ENCODE results near the gene EHMT1.

Gene EHMT1

DNA sequence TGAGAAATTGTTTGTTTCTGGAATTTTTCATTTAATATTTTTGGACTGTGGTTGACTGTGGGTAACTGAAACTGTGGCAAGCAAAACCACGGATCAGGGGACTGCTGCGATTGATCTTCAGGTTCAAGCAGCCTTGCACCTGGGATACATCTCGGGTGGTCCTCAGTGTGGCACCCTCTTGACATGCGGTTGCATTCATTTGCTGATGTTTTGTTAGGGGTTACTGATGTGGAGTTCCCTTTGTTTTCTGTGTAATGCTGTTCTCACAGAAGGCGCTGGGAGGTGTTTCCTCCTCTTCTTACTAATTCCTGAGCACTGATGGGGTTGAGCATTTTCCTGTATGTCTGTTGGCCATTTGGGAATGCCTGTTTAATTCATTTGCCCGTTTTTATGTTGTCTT lies 60.4 kb downstream of the EHMT1 start:
- no peak for ATAC-seq
- no peak overlapping the region for H3K27ac Mint-ChIP-seq
- H3K4me3 Mint-ChIP-seq: no peak overlapping the region
- no peak for DNase-seq (ENCODE audit: low spot score in 2 of 2)
- H3K36me3 Mint-ChIP-seq: peaks cover 36% of the 10 kb centered on the region
- peaks cover 55% of the 10 kb centered on the region for H3K4me1 Mint-ChIP-seq
- H3K9me3 Mint-ChIP-seq: no peaks in the 10 kb centered on the region

DNA sequence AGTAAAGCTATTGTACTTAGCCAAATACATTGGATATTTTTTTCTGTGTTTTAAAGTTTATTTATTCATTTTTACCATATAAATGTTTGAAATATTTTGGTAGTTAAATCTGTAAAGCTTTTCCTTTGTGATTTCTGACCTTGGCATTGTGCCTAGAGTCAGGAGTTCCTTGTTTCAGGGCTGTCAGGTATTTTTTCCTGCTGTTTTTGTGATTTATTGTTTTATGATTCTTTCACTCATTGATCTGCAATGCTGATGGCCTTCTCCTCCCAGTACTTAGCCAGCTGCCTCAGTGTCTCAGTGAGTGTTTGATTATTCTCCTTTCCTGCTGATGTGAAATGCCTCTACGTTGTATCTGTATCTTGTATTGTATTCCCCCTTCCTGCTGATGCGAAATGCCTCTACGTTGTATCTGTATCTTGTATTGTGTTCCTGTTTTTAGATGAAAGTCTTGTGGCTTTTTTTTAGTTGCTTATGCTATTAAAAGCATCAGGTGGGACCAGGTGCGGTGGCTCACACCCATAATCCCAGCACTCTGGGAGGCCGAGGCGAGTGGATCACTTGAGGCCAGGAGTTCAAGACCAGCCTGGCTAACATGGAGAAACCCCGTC lies 61.0 kb downstream of the EHMT1 start:
- DNase-seq (ENCODE audit: low spot score in 2 of 2): no peak
- Mint-ChIP-seq H3K9me3 (no peaks in the 10 kb centered on the region), H3K4me1 (peaks cover 50% of the 10 kb centered on the region), H3K4me3 (no peak overlapping the region), H3K27ac (peak overlapping the region; percentile 4), H3K36me3 (peaks cover 36% of the 10 kb centered on the region)
- no peak for ATAC-seq

DNA sequence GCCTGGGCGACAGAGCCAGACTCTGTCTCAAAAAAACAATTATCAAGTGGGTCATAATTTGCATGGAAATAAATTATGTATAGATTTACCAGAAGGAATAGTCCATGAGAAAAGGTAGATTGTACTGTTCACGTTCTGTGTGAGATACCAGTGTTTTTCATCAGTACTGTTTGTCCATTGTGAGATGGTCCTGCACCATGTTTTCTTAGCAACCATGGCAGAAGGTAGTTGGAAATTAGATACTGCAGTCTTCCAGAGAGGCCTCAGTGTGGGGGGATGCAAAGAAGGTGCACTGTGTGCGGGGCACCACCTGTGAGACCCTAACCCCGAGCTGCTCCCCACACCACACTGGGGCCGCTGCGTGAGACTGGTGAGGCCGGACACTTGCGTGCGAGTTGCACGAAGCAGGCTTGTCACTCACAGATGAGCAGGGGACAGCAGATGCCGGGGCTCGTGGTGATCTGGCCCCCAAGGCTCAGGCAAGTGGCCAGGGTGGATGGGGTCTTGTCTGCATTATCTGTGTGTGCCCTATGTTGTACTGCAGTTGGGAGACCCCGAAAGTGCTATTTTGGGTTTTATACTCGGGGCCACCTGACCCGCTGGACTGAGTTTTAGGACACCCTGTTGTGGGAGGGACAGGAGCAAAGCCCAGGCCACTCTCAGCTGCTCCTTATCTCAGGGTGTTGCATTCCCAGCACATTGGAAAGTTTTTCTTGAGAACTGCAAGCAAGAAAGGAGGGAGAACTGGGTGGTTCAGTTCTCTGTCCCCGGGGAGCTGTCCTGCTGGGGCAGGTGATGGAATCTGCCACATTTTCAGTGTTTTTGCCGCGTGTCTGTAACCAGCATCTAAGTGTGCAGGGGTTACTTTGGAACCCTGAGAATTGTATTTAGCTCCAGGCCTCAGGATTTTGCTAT lies 61.9 kb downstream of the EHMT1 start:
- no peak for ATAC-seq

DNA sequence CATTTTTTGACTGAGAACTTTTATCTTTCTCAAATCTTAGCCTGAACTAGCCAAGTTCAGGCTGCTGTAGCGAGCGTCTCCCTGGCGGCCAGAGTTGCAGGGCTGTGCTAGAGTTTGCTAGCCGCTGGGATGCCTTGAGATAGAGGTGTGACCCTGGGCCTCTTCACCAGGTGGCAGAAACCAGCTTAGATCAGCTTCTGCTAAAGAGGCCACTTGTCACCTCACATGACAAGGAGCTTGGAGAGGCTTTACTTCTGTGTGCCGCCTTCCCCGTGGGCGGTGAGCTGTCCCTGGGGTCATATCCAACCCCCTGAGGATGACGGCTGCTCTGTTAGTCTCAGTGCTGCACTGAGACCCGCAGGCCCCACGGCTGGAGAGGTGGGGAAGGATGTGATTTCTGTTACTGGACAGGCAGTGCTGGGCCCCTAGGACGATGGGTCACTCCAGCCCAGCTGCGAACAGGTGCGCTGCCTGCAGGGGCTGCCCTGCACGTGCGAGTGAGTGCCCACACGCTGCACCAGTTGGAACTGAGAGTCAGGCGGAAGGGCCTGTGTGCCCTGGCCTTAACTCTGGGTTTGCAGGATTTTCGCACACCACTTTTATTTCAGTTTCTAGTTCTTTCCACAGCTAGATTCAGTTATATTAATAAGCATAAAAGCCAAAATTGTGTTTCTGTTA lies 63.8 kb downstream of the EHMT1 start:
- H3K36me3 Mint-ChIP-seq: peaks cover 24% of the 10 kb centered on the region
- ATAC-seq (no peak), DNase-seq (ENCODE audit: low spot score in 2 of 2) (no peak)
- no peaks in the 10 kb centered on the region for H3K9me3 Mint-ChIP-seq
- H3K4me3 Mint-ChIP-seq: no peak overlapping the region
- H3K4me1 Mint-ChIP-seq: peaks cover 62% of the 10 kb centered on the region
- H3K27ac Mint-ChIP-seq: no peak overlapping the region

More for the DNA sequence above, 61.9 kb downstream of the EHMT1 start:
- Mint-ChIP-seq H3K36me3 (peaks cover 36% of the 10 kb centered on the region), H3K4me3 (no peak overlapping the region), H3K4me1 (peaks cover 52% of the 10 kb centered on the region), H3K9me3 (no peaks in the 10 kb centered on the region), H3K27ac (peak overlapping the region; percentile 4)
- no peak for DNase-seq (ENCODE audit: low spot score in 2 of 2)

DNA sequence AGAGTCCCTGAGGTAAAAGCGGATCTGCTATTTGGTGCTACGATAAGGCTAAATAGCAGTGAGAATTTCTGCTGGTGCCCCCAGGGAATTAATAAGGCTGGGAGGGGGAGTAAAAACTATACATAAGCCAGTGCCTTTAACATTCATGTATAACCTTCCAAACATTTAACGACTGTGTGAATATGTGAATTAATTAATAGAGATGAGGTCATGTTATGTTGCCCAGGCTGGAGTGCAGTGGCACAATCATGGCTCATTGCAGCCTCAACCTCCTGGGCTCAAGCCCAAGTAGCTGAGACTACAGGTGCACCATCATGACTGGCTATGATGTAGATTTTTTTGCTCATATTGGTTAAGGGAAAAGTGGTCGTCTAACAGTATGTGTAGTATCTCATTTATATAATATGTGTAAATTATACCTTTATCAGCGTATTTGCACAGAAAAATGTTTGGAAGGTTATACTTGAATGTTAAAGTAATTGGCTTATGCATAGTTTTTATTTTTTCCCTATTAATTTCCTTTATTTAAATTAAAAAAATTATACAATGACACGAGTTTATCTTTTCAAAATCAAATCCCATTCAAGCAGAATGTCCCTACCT lies 64.6 kb downstream of the EHMT1 start:
- DNase-seq (ENCODE audit: low spot score in 2 of 2): no peak
- Mint-ChIP-seq H3K4me3 (no peak overlapping the region), H3K9me3 (no peaks in the 10 kb centered on the region), H3K36me3 (peaks cover 16% of the 10 kb centered on the region), H3K27ac (no peak overlapping the region), H3K4me1 (peaks cover 60% of the 10 kb centered on the region)
- ATAC-seq: no peak

DNA sequence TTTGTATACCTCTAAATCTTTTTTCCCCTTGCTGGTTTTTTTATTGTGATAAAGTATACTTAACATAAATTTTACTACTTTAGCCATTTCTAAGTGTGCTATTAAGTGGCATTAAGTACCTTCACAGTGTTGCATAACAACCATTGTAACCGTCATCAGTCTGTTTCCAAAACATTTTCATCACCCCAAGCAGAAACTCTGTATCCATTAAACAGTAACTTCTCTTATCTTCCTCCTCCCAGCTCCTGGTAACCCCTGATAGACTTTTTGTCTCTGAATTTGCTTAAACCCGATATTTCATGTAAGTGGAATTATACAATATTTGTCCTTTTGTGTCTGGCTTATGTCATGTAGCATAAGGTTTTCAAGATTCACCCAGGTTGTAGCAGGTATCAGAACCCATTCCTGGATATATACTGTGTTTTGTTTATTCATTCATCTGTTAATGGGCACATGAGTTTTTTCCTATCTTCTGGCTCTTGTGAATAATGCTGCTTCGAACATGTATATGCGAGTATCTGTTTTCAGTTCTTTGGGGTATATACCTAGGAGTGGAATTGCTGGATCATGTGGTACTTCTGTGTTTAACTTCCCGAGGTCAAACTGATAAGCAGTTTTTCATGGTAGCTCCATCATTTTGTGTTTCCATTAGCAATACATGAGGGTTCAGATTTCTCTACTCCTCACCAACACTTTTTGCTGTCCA lies 66.4 kb downstream of the EHMT1 start:
- Mint-ChIP-seq H3K4me3 (no peak overlapping the region), H3K27ac (no peak overlapping the region), H3K4me1 (peaks cover 61% of the 10 kb centered on the region), H3K36me3 (peaks cover 11% of the 10 kb centered on the region), H3K9me3 (no peaks in the 10 kb centered on the region)
- DNase-seq (ENCODE audit: low spot score in 2 of 2) (no peak), ATAC-seq (no peak)

DNA sequence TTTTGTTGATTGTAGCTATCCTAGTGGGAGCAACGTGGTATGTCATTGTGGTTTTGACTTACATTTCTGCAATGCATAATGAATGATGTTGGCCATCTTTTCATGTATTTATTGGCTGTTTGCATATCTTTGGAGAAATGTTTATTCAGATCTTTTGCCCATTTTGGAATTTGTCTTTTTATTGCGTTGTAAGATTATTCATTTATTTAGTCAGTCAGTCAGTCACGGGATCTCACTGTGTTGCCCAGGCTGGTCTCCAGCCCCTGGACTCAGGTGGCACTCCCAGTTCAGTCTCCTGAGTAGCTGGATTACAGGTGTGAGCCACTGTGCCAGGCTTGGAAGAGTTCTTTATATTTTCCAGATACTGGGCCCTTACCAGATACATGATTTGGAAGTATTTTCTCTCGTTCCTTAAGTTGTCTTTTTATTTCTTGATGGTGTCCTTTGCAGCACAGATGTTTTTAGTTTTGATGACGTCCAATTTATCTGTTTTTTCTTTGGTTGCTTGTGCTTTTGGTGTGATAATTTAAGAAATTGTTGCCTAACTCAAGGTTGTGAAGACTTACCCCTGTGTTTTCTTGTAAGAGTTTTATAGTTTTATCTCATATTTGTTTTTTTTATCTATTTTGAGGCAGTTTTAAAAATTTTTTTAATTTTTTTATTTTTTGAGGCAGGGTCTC lies 67.1 kb downstream of the EHMT1 start:
- H3K27ac Mint-ChIP-seq: no peak overlapping the region
- peaks cover 11% of the 10 kb centered on the region for H3K36me3 Mint-ChIP-seq
- DNase-seq (ENCODE audit: low spot score in 2 of 2) (no peak), ATAC-seq (no peak)
- H3K9me3 Mint-ChIP-seq: no peaks in the 10 kb centered on the region
- peaks cover 62% of the 10 kb centered on the region for H3K4me1 Mint-ChIP-seq
- no peak overlapping the region for H3K4me3 Mint-ChIP-seq

DNA sequence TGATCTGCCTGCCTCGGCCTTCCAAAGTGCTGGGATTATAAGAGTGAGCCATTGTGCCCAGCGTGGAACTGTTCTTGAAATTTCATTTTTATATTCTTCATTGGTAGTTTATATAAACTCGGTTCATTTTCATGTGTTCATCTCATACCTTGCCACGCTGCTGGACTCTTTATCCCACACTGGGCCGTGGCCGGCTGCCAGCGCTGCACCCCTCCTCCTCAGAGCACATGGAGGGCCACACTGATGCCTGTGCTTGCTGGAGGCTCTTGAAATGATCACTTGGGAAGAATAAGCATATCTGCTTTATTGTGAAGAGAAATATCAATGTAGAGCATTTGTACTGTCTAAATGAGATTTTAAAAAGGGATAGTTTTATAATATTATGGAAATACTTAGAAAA lies 69.5 kb downstream of the EHMT1 start:
- Mint-ChIP-seq H3K9me3 (no peaks in the 10 kb centered on the region), H3K4me3 (no peak overlapping the region), H3K36me3 (peaks cover 5% of the 10 kb centered on the region), H3K27ac (no peak overlapping the region), H3K4me1 (peaks cover 64% of the 10 kb centered on the region)
- no peak for DNase-seq (ENCODE audit: low spot score in 2 of 2)
- no peak for ATAC-seq

DNA sequence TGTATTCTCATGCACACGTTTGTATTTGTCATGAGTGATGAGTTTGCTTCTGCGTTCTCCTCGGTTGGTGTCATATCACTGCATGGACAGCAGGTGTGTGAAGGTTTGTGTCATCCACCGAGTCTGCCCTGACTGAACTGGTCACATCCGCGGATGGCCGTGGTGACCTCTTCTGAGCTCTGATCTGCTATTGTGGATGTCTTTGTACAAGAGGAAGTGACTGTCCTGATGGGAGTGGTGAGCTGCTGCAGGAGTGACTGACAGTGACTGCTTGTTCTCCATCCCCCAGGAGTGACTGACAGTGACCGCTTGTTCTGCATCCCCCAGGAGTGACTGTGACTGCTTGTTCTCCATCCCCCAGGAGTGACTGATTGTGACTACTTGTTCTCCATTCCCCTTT lies 69.9 kb downstream of the EHMT1 start:
- H3K27ac Mint-ChIP-seq: no peak overlapping the region
- H3K4me3 Mint-ChIP-seq: no peak overlapping the region
- DNase-seq (ENCODE audit: low spot score in 2 of 2): no peak
- peaks cover 60% of the 10 kb centered on the region for H3K4me1 Mint-ChIP-seq
- H3K9me3 Mint-ChIP-seq: no peaks in the 10 kb centered on the region
- peaks cover 5% of the 10 kb centered on the region for H3K36me3 Mint-ChIP-seq
- ATAC-seq: no peak

DNA sequence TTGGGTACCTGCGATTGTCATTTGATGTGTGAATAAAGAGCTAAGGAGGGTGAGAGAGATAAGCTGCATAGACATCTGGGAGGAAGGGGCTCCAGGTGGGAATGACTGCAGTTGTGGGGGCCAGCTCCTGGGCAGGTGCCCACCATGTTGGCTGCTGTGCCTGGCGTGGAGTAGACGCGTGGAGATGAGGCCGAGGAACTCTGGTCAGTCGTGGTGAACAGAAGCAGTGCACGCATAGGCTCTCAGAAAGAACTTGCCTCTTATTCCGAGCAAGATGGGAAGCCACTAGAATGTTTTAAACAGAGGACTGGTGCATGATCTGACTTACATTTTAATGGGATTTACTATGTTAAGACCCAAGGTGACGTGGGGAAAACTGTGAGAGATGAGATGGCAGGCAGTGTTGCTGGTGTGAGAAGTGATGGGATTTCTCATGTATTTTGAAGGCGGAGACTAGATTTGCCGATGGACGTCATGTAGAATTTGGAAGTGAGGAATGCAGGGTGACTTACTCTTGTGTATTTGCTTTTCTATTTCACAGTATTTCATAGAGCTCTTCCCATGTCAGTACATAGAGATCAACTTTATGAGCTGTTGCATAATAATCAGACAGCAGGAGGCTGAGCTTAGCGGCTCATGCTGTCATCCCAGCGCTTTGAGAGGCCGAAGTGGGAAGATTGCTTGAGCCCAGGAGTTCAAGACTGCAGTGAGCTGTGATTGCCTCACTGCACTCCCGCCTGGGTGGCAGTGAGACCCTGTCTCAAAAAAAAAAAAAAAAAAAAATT lies 71.1 kb downstream of the EHMT1 start:
- Mint-ChIP-seq H3K9me3 (no peaks in the 10 kb centered on the region), H3K36me3 (peaks cover 5% of the 10 kb centered on the region), H3K4me3 (no peak overlapping the region), H3K27ac (peak overlapping the region; percentile 37), H3K4me1 (peaks cover 67% of the 10 kb centered on the region)
- no peak for DNase-seq (ENCODE audit: low spot score in 2 of 2)
- ATAC-seq: no peak

DNA sequence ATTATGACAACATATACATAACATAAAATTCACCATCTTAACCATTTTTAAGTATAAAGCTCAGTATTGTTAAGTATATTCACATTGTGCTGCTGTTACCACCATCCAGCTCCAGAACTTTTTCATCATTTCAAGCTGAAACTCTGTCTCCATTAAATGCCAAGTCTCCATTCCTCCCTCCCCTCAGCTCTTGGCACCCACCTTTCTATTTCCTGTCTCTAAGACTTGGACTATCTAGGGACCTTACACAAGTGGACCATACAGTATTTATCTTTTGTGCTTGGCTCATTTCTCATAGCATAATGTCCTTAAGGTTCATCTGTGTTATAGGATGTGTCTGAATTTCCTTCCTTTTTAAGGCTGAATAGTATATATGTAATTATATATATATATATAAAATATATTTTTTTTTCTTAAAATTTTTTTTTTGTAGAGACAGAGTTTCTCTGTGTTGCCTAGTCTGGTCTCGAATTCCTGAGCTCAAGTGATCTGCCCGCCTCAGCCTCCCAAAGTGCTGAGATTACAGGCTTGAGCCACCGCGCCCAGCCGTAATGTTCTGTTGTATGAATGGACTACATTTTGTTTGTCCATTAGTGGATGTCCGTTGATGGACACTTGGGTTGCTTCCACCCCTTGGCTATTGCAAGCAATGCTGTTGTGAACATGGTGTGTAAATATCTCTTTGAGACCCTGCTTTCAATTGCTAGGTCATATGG lies 72.3 kb downstream of the EHMT1 start:
- no peak for ATAC-seq
- Mint-ChIP-seq H3K27ac (peak overlapping the region; percentile 7), H3K4me3 (no peak overlapping the region), H3K4me1 (peaks cover 67% of the 10 kb centered on the region), H3K9me3 (no peaks in the 10 kb centered on the region), H3K36me3 (peaks cover 5% of the 10 kb centered on the region)
- no peak for DNase-seq (ENCODE audit: low spot score in 2 of 2)

DNA sequence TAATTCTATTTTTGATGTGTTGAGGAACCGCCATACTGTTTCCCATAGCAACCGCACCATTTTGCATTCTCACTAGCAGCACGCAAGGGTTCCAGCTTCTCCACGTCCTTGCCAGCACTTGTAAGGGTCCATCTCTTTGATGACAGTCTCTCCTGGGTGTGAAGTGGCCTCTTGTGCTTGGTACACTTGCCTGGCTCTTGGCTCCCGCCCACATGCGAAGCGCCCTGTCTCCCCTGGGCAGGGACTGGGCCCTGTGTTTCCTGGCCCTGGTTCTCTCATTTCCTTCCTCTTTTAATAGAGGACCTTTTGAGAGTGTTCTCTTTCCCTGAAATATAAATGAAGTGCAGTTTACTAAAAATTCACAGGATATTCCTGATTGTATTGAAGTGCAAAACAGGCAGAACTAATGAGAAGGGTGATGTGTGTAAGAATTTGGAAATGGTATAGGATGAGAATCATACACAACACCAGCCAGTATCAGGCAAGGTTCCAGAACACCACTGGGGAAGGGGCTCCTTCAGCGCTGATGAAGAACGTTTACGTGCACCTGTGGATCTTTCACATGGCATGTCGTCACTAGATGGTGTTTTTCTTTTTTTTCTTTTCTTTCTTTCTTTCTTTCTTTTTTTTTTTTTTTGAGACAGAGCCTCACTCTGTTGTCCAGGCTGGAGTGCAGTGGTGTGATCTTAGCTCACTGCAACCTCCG lies 73.0 kb downstream of the EHMT1 start:
- no peak for DNase-seq (ENCODE audit: low spot score in 2 of 2)
- peaks cover 5% of the 10 kb centered on the region for H3K36me3 Mint-ChIP-seq
- H3K4me1 Mint-ChIP-seq: peaks cover 74% of the 10 kb centered on the region
- H3K4me3 Mint-ChIP-seq: no peak overlapping the region
- H3K9me3 Mint-ChIP-seq: no peaks in the 10 kb centered on the region
- ATAC-seq: no peak
- peak overlapping the region; percentile 7 for H3K27ac Mint-ChIP-seq
